C4-2B (cell line): ENCODE measurements around the gene CENPU.

ENCODE experiments used
- CTCF ChIP-seq: fragments of 450-650 bp; conservative IDR thresholded peaks from 2 replicates; pipeline ENCODE4 v1.5.1; 2017; ENCODE audit warnings: mild to moderate bottlenecking
- ZFX ChIP-seq: fragments of 450-650 bp; IDR thresholded peaks from 2 replicates; pipeline ENCODE4 v1.6.1; 2017

GRCh38 chr4:184778325-184778724 lies 44.4 kb upstream of the CENPU start:
- TF ChIP-seq CTCF (no peak), ZFX (no peak)
